K562 (cell line): ENCODE results near the gene AMH. TPM values are rescaled to one million over a fixed set of nuclear protein-coding genes. Genes with fewer than 3 reads are reported as not detected.
A peak's percentile ranks its signal among the peaks of the same experiment; 100 is the strongest.

Experiments used
- ATAC-seq: fragments of 200-7000 bp; cut with Tn5 transposase; 3 replicates; pipeline ENCODE4 v1.9.1; 2020; ENCODE audit warnings: moderate library complexity
- BruUV-seq: library from RNA; stranded (reverse); fragments of 400-500 nt; replicated peaks from 2 replicates; lab custom pipeline; 2021; lab: Mats Ljungman, UMichigan
- CTCF ChIA-PET: fragments of 300-600 bp; formaldehyde crosslinking; extraction: SDS; loops from one replicate; lab custom pipeline; 2021; ENCODE audit warnings: low intra/inter-chr PET ratio; lab: Yijun Ruan, JAX
- POLR2A ChIA-PET: fragments of 300-600, 350-650 bp; sonication (Branson Sonifier 250); formaldehyde crosslinking; extraction: SDS; loops from one replicate; lab custom pipeline; 2021; ENCODE audit warnings: antibody characterized with exemption, inconsistent platforms; lab: Yijun Ruan, JAX
- DNase-seq, 4 experiments: peaks; one replicate each; pipeline versions ENCODE4 v3.0.0 to v3.0.0-alpha.2; 2011 to 2018; ENCODE audit warnings: low spot score in 3 of 4, mixed read lengths in 3 of 4; ENCODE audit errors: extremely low read depth in 1 of 4
- FAIRE-seq: peaks from 2 replicates; lab custom pipeline; 2011; peaks lifted over from hg19 to GRCh38; lab: Jason Lieb, UNC
- H2AFZ ChIP-seq: 2 replicates; pipeline ENCODE4 v1.6.0; 2011; ENCODE audit warnings: low read depth, low read length, control low read depth, inconsistent platforms
- H3K27ac ChIP-seq: fragments of 200-600 bp; 3 replicates; pipeline ENCODE4 v1.8.0; 2011; ENCODE audit warnings: low read depth, mild to moderate bottlenecking, control low read depth, inconsistent platforms, low read length, moderate library complexity, mixed read lengths; ENCODE audit errors: extremely low read depth
- H3K27me3 ChIP-seq, 2 experiments: fragments of 300-600 bp in 1 of 2; 2 replicates in 1 of 2; 3 replicates in 1 of 2; pipeline versions ENCODE4 v1.6.0 to v1.8.0; 2011; ENCODE audit warnings: inconsistent platforms in 2 of 2, low read length in 2 of 2, mild to moderate bottlenecking in 1 of 2, mixed read lengths in 1 of 2, moderate library complexity in 1 of 2; ENCODE audit not compliant: control insufficient read depth in 2 of 2, insufficient read depth in 2 of 2
- H3K36me3 ChIP-seq: fragments of 300-600 bp; 3 replicates; pipeline ENCODE4 v1.8.0; 2011; ENCODE audit warnings: mild to moderate bottlenecking, low read length, inconsistent platforms; ENCODE audit not compliant: control insufficient read depth, insufficient read depth
- H3K4me1 ChIP-seq, 2 experiments: fragments of 200-600 bp in 1 of 2; replicated peaks in 1 of 2; 2 replicates in 1 of 2; 3 replicates in 1 of 2; pipeline versions ENCODE4 v1.5.1 to v1.8.0; 2011; ENCODE audit warnings: inconsistent platforms in 2 of 2, low read length in 2 of 2, mild to moderate bottlenecking in 1 of 2, mixed read lengths in 1 of 2, moderate library complexity in 1 of 2; ENCODE audit not compliant: control insufficient read depth in 2 of 2, insufficient read depth in 2 of 2
- H3K4me2 ChIP-seq: 2 replicates; pipeline ENCODE4 v1.6.1; 2011; ENCODE audit warnings: low read length, control low read depth, inconsistent platforms, mixed read lengths; ENCODE audit not compliant: insufficient read depth
- H3K4me3 ChIP-seq: fragments of 200-600 bp; sonication (generic), shearing (Covaris generic); 2 replicates; pipeline ENCODE4 v1.5.1; 2016; ENCODE audit warnings: control low read depth, inconsistent platforms
- H3K79me2 ChIP-seq: fragments of 200-600 bp; 3 replicates; pipeline ENCODE4 v1.8.0; 2011; ENCODE audit warnings: low read length, inconsistent platforms; ENCODE audit not compliant: control insufficient read depth, insufficient read depth
- H3K9ac ChIP-seq, 2 experiments: 2 replicates each; pipeline versions ENCODE4 v1.6.0 to v1.6.1; 2011; ENCODE audit warnings: low read depth in 2 of 2, low read length in 2 of 2, control low read depth in 1 of 2, inconsistent platforms in 1 of 2, mild to moderate bottlenecking in 1 of 2, mixed read lengths in 1 of 2; ENCODE audit not compliant: insufficient read depth in 1 of 2
- H3K9me1 ChIP-seq: one replicate; pipeline ENCODE4 v1.6.0; 2011; ENCODE audit warnings: inconsistent platforms, mild to moderate bottlenecking, low read length, moderate library complexity; ENCODE audit not compliant: control insufficient read depth, insufficient read depth
- H3K9me3 ChIP-seq: replicated peaks from 2 replicates; pipeline ENCODE4 v1.5.1; 2011; ENCODE audit warnings: low read depth, low read length, inconsistent platforms; ENCODE audit not compliant: control insufficient read depth, insufficient read depth
- H4K20me1 ChIP-seq: replicated peaks from 2 replicates; pipeline ENCODE4 v1.6.1; 2011; ENCODE audit warnings: low read length, inconsistent platforms, mixed read lengths; ENCODE audit not compliant: control insufficient read depth, insufficient read depth
- BACH1 ChIP-seq: fragments of 200-800 bp; sonication (Bioruptor generic); IDR thresholded peaks from 2 replicates; pipeline ENCODE4 v1.6.1; 2016; ENCODE audit warnings: missing genetic modification characterization, missing compliant biosample characterization
- DACH1 ChIP-seq: fragments of 450-650 bp; IDR thresholded peaks from 2 replicates; pipeline ENCODE4 v1.6.1; 2018; ENCODE audit not compliant: partially characterized antibody
- FOXK2 ChIP-seq, 2 experiments: fragments of 450-650 bp; IDR thresholded peaks in 1 of 2; conservative IDR thresholded peaks in 1 of 2; 2 replicates each; pipeline ENCODE4 v1.6.1; 2016; ENCODE audit warnings: low read depth in 2 of 2, mild to moderate bottlenecking in 1 of 2
- GABPA ChIP-seq: fragments of 200-800 bp; sonication (Bioruptor generic); conservative IDR thresholded peaks from 2 replicates; pipeline ENCODE4 v1.6.1; 2016; ENCODE audit warnings: low read depth, missing genetic modification characterization, missing compliant biosample characterization
- ILF3 ChIP-seq: fragments of 450-650 bp; IDR thresholded peaks from 2 replicates; pipeline ENCODE4 v1.6.1; 2018; ENCODE audit warnings: antibody characterized with exemption, mild to moderate bottlenecking, moderate library complexity, borderline replicate concordance
- IRF2 ChIP-seq: sonication (generic); formaldehyde crosslinking; IDR thresholded peaks from 2 replicates; pipeline ENCODE4 v1.8.1; 2022; ENCODE audit warnings: mild to moderate bottlenecking, missing genetic modification reagents
- KLF6 ChIP-seq: fragments of 250-450 bp; sonication (Bioruptor Pico); IDR thresholded peaks from 2 replicates; pipeline ENCODE4 v1.4.0; 2020; ENCODE audit warnings: mild to moderate bottlenecking, moderate library complexity, borderline replicate concordance
- POLR2G ChIP-seq: fragments of 200-400 bp; formaldehyde crosslinking; IDR thresholded peaks from 2 replicates; pipeline ENCODE4 v1.6.1; 2017; ENCODE audit warnings: low read depth, mild to moderate bottlenecking, antibody characterized with exemption, low read length, moderate library complexity
- SIRT6 ChIP-seq: IDR thresholded peaks from one replicate; pipeline ENCODE4 v1.6.1; 2012; ENCODE audit warnings: low read depth, mild to moderate bottlenecking, control low read depth, inconsistent platforms, low read length, moderate library complexity
- SMARCA4 ChIP-seq: fragments of 450-650 bp; IDR thresholded peaks from 2 replicates; pipeline ENCODE4 v1.6.1; 2016
- ZBTB5 ChIP-seq: fragments of 450-650 bp; IDR thresholded peaks from 2 replicates; pipeline ENCODE4 v1.6.1; 2017; ENCODE audit warnings: antibody characterized with exemption
- ZBTB7A ChIP-seq: IDR thresholded peaks from 2 replicates; pipeline ENCODE4 v1.6.1; 2011; ENCODE audit warnings: low read depth, mild to moderate bottlenecking, low read length, moderate library complexity, borderline replicate concordance; ENCODE audit not compliant: control insufficient read depth
- ZC3H4 ChIP-seq: sonication (generic); formaldehyde crosslinking; IDR thresholded peaks from 2 replicates; pipeline ENCODE4 v1.9.0; 2021; ENCODE audit warnings: missing genetic modification reagents, borderline replicate concordance
- ZC3H8 ChIP-seq: fragments of 450-650 bp; IDR thresholded peaks from 2 replicates; pipeline ENCODE4 v1.6.1; 2017
- WGBS: fragments of 100-300 bp; shearing (Covaris generic); methylation state at CpG from one replicate; pipeline ENCODE4 v1.1.6; 2016; ENCODE audit warnings: low coverage, mixed read lengths; ENCODE audit not compliant: insufficient coverage; ENCODE audit errors: missing lambda C conversion rate; 5-methylcytosine and 5-hydroxymethylcytosine counted together
- in situ Hi-C: fragments of 300-500 bp; cut with MboI; formaldehyde crosslinking; loops from 4 replicates; pipeline ENCODE4 v1.15.0; 2018; ENCODE audit warnings: inconsistent platforms, mixed read lengths
- intact Hi-C: fragments of 100-400 bp; cut with micrococcal nuclease; formaldehyde crosslinking; loops from 2 replicates; pipeline ENCODE4 v1.14.2; 2022
- polyA plus RNA-seq, 8 experiments: library from polyadenylated mRNA; depleted of rRNA in 4 of 8; stranded (reverse) in 5 of 8; unstranded in 3 of 8; fragments of >200 nt; fragmentation: Nextera tagmentation in 2 of 8; fragmentation: Illumina TruSeq in 1 of 8; extraction: Ambion mirVana in 2 of 8; extraction: Trizol in 1 of 8; gene quantifications; 2 replicates each; pipeline versions ENCODE4 v1.2.1 to v1.2.3, GENCODE V29; 2011 to 2014; ENCODE audit warnings: inconsistent platforms in 1 of 8, missing spikeins in 1 of 8
- total RNA-seq, 7 experiments: library from RNA; depleted of rRNA in 6 of 7; stranded (reverse); fragments of >200 nt in 6 of 7; fragmentation: Illumina TruSeq in 2 of 7; extraction: Trizol in 2 of 7; gene quantifications; 2 replicates each; pipeline versions ENCODE4 v1.2.1 to v1.2.3, GENCODE V29; 2011 to 2021; ENCODE audit warnings: low replicate concordance in 1 of 7
- TF ChIP-seq, protein P1 (sequence below): fragments of 250-450 bp; sonication (Bioruptor Pico); IDR thresholded peaks from 2 replicates; pipeline ENCODE4 v1.8.0; 2022; ENCODE audit warnings: inconsistent platforms, mild to moderate bottlenecking, moderate library complexity, borderline replicate concordance
- TF ChIP-seq, protein P2 (sequence below), 2 experiments: fragments of 450-650 bp in 1 of 2; IDR thresholded peaks; 2 replicates each; pipeline ENCODE4 v1.6.1; 2011 to 2017; ENCODE audit warnings: low read depth in 2 of 2, antibody characterized with exemption in 1 of 2, borderline replicate concordance in 1 of 2, low read length in 1 of 2, mild to moderate bottlenecking in 1 of 2, mixed read lengths in 1 of 2; ENCODE audit not compliant: control insufficient read depth in 1 of 2

AMH gene
- total and polyA plus RNA-seq, 9 of the 15 experiments (the other 6 are each of a cell fraction or from before 2014, with no cell fraction given): 0.29 to 27.4 (median 2.6) TPM; not detected in 2

DNA sequence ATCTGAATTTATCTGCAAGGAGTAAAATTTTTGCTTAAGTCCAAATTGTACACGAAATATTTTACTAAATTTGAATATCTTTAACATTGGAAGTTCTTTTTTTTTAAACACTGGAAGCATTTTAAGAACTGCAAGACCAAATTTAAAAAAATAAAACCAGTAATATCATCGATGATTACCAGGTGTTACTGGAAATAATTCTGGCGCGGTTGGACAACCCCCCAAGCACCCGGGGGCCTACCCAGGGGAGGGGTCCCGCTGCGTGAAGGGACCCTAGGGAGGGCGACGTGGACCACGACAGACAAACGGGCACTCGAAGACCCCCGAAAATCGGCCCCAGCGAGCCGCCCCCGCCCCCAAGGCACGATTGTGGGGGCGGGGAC is 19.7 kb downstream of the AMH start:
- intact Hi-C loops (loop anchor here (10.0 kb wide), 1 partner anchor 104 kb away; the partner anchor contains the start of gene DOT1L), in situ Hi-C loops (no loop called here)
- Histone ChIP-seq H3K4me1 (peaks cover 19 to 70% of the 10 kb centered on the region in 2 experiments), H4K20me1 (peaks cover 41% of the 10 kb centered on the region), H3K79me2 (peaks cover 55% of the 10 kb centered on the region), H3K9ac (peak overlapping the region; percentile 79 to 90), H3K9me3 (no peaks in the 10 kb centered on the region), H3K27ac (peak overlapping the region; percentile 86), H3K4me3 (peak overlapping the region; percentile 91), H3K9me1 (peaks cover under 1% of the 10 kb centered on the region), H3K27me3 (no peaks in the 10 kb centered on the region), H2AFZ (peak overlapping the region; percentile 82), H3K36me3 (peaks cover 27% of the 10 kb centered on the region; the same call in 2 of the 3 replicates), H3K4me2 (peak overlapping the region; percentile 69)
- FAIRE-seq (no peak), ATAC-seq (no peak), DNase-seq (no peak)
- CTCF ChIA-PET: no interaction called here
- no TSS peak for BruUV-seq
- WGBS: 0% methylated on average over 18 of the region's 19 CpGs
- POLR2A ChIA-PET: interaction anchor here (4.1 kb wide), 1 partner anchor 20 kb away, joined by 18 read pairs; no protein-coding TSS in a partner anchor
- TF ChIP-seq ILF3 (no peak), SMARCA4 (0 out of 2 replicates have a peak, but pooled peaks have one; percentile 24), ZC3H8 (no peak), POLR2G (no peak), IRF2 (no peak), SIRT6 (no peak), FOXK2 (conservative IDR thresholded peaks at IDR 0.05 in 1 of 2, IDR thresholded peaks at IDR 0.05 in 1 of 2; ENCODE audit: low read depth in 2 of 2) (no peak), ZBTB5 (no peak), BACH1 (tag) (0 out of 2 replicates have a peak, but pooled peaks have one; percentile 76), KLF6 (CRISPR knock-in tag) (0 out of 2 replicates have a peak, but pooled peaks have one; percentile 24), DACH1 (no peak), ZBTB7A (peak; percentile 93), ZC3H4 (no peak), GABPA (tag) (no peak)
- TF ChIP-seq, protein P1, sequence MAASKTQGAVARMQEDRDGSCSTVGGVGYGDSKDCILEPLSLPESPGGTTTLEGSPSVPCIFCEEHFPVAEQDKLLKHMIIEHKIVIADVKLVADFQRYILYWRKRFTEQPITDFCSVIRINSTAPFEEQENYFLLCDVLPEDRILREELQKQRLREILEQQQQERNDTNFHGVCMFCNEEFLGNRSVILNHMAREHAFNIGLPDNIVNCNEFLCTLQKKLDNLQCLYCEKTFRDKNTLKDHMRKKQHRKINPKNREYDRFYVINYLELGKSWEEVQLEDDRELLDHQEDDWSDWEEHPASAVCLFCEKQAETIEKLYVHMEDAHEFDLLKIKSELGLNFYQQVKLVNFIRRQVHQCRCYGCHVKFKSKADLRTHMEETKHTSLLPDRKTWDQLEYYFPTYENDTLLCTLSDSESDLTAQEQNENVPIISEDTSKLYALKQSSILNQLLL (CRISPR knock-in tag): no peak
- TF ChIP-seq, protein P2, sequence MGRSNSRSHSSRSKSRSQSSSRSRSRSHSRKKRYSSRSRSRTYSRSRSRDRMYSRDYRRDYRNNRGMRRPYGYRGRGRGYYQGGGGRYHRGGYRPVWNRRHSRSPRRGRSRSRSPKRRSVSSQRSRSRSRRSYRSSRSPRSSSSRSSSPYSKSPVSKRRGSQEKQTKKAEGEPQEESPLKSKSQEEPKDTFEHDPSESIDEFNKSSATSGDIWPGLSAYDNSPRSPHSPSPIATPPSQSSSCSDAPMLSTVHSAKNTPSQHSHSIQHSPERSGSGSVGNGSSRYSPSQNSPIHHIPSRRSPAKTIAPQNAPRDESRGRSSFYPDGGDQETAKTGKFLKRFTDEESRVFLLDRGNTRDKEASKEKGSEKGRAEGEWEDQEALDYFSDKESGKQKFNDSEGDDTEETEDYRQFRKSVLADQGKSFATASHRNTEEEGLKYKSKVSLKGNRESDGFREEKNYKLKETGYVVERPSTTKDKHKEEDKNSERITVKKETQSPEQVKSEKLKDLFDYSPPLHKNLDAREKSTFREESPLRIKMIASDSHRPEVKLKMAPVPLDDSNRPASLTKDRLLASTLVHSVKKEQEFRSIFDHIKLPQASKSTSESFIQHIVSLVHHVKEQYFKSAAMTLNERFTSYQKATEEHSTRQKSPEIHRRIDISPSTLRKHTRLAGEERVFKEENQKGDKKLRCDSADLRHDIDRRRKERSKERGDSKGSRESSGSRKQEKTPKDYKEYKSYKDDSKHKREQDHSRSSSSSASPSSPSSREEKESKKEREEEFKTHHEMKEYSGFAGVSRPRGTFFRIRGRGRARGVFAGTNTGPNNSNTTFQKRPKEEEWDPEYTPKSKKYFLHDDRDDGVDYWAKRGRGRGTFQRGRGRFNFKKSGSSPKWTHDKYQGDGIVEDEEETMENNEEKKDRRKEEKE (IDR thresholded peaks at IDR 0.05; ENCODE audit: borderline replicate concordance in 1 of 2, control insufficient read depth in 1 of 2, low read depth in 2 of 2, low read length in 1 of 2): no peak
